IPS-20b (cell line): ENCODE data around the gene PRKAG1.

Experiments used
- H3K27ac ChIP-seq: one replicate; pipeline ENCODE4 v1.5.1; 2013; ENCODE audit warnings: low read length
- H3K27me3 ChIP-seq: 2 replicates; pipeline ENCODE4 v1.6.1; 2013; ENCODE audit warnings: mild to moderate bottlenecking, low read length, inconsistent platforms; ENCODE audit not compliant: insufficient read depth
- H3K36me3 ChIP-seq: 2 replicates; pipeline ENCODE4 v1.6.1; 2013; ENCODE audit warnings: low read depth, mild to moderate bottlenecking, inconsistent platforms, low read length, moderate library complexity; ENCODE audit not compliant: insufficient read depth
- H3K4me1 ChIP-seq: 2 replicates; pipeline ENCODE4 v1.6.1; 2013; ENCODE audit warnings: mild to moderate bottlenecking, control low read depth, inconsistent platforms, low read length, moderate library complexity; ENCODE audit not compliant: insufficient read depth
- H3K4me3 ChIP-seq: 2 replicates; pipeline ENCODE4 v1.5.1; 2013; ENCODE audit warnings: mild to moderate bottlenecking, low read length, inconsistent platforms
- H3K9ac ChIP-seq: 2 replicates; pipeline ENCODE4 v1.6.1; 2013; ENCODE audit warnings: low read depth, mild to moderate bottlenecking, inconsistent platforms, low read length, moderate library complexity
- H3K9me3 ChIP-seq: 2 replicates; pipeline ENCODE4 v1.6.1; 2013; ENCODE audit warnings: mild to moderate bottlenecking, low read depth, low read length, inconsistent platforms; ENCODE audit not compliant: insufficient read depth

Gene PRKAG1

DNA sequence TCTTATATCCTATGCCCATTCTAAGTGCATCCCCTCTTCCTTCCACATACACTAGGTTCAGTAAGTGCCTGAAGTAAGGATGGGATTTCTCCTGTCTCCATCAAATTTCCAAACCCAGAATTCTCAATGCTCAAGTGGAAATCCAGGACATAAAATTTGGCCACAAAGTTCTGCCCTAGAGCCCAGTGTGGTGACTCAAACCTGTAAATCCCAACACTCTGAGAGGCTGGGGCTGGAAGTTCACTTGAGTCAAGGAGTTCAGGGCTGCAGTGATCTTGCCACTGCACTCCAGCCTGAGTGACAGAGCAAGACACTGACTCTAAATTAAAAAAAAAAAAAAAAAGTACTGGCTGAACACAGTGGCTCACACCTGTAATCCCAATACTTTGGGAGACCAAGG is 56.8 kb downstream of the PRKAG1 start:
- no peaks in the 10 kb centered on the region for H3K36me3 ChIP-seq
- peaks cover 14% of the 10 kb centered on the region for H3K27me3 ChIP-seq
- no peak overlapping the region for H3K27ac ChIP-seq

GRCh38 chr12:48961331-48961730 is 57.2 kb downstream of the PRKAG1 start:
- H3K4me1 ChIP-seq: peaks cover 20% of the 10 kb centered on the region
- no peak overlapping the region for H3K27ac ChIP-seq
- no peaks in the 10 kb centered on the region for H3K36me3 ChIP-seq
- no peak overlapping the region; the same call in 1 of the 2 replicates for H3K9ac ChIP-seq
- H3K27me3 ChIP-seq: peaks cover 9% of the 10 kb centered on the region; the same call in 1 of the 2 replicates
- no peaks in the 10 kb centered on the region for H3K9me3 ChIP-seq
- H3K4me3 ChIP-seq: no peak overlapping the region

More for the DNA sequence above, 56.8 kb downstream of the PRKAG1 start:
- no peak overlapping the region for H3K9ac ChIP-seq
- H3K9me3 ChIP-seq: no peaks in the 10 kb centered on the region
- no peak overlapping the region for H3K4me3 ChIP-seq
- peaks cover 20% of the 10 kb centered on the region for H3K4me1 ChIP-seq

DNA sequence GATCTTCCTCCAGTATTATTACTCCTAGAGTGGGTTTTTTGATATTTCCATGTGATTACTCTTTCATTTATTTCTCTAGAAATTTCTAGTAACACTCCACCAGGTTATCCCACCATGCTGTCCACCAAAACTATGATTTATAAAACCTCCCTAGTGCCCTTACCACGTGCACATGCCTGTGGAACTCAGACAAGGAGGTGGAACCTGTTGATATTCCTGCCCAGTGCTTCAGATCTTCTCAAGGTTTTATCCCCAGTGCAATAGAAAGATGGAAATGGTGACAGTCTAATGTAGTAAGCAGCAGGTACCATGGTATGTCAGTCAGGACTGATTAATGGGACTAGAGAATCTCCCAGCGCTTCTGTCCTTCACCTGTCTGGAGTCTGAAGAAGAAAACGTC is 57.7 kb downstream of the PRKAG1 start:
- Histone ChIP-seq H3K27me3 (peaks cover 4% of the 10 kb centered on the region; the same call in 1 of the 2 replicates), H3K36me3 (peaks cover under 1% of the 10 kb centered on the region; the same call in 1 of the 2 replicates), H3K4me3 (no peak overlapping the region), H3K4me1 (peaks cover 18% of the 10 kb centered on the region), H3K9ac (no peak overlapping the region), H3K27ac (no peak overlapping the region), H3K9me3 (no peaks in the 10 kb centered on the region)

- Histone ChIP-seq H3K27ac (peak overlapping the region; percentile 66), H3K27me3 (no peaks in the 10 kb centered on the region), H3K9me3 (no peaks in the 10 kb centered on the region), H3K4me3 (peak overlapping the region; percentile 83), H3K36me3 (peaks cover 28% of the 10 kb centered on the region), H3K9ac (peak overlapping the region; percentile 94), H3K4me1 (peaks cover 14% of the 10 kb centered on the region; the same call in 1 of the 2 replicates)
Measured at GRCh38 chr12:48958049-48958388, 60.6 kb downstream of the PRKAG1 start.

GRCh38 chr12:48957141-48958048 is 61.2 kb downstream of the PRKAG1 start, which contains the start of gene ARF3:
Gene ARF3, minus strand, starts transcription at chr12:48957487. Its CDS starts 16,392 bp downstream, at chr12:48941095.
- no peaks in the 10 kb centered on the region for H3K9me3 ChIP-seq
- peak within 1 kb of the TSS; percentile 83 for H3K4me3 ChIP-seq
- peaks cover 34% of the 10 kb centered on the region for H3K36me3 ChIP-seq
- no peaks in the 10 kb centered on the region for H3K27me3 ChIP-seq
- peak within 1 kb of the TSS; percentile 79 for H3K27ac ChIP-seq
- H3K9ac ChIP-seq: peak within 1 kb of the TSS; percentile 94
- H3K4me1 ChIP-seq: peaks cover 14% of the 10 kb centered on the region; the same call in 1 of the 2 replicates

- Histone ChIP-seq H3K9ac (peak overlapping the region; percentile 94), H3K27me3 (no peaks in the 10 kb centered on the region), H3K36me3 (peaks cover 40% of the 10 kb centered on the region), H3K9me3 (no peaks in the 10 kb centered on the region), H3K4me1 (peaks cover 14% of the 10 kb centered on the region; the same call in 1 of the 2 replicates), H3K27ac (peak overlapping the region; percentile 79), H3K4me3 (peak overlapping the region; percentile 83)
Measured at GRCh38 chr12:48956279-48957140, 62.1 kb downstream of the PRKAG1 start.

DNA sequence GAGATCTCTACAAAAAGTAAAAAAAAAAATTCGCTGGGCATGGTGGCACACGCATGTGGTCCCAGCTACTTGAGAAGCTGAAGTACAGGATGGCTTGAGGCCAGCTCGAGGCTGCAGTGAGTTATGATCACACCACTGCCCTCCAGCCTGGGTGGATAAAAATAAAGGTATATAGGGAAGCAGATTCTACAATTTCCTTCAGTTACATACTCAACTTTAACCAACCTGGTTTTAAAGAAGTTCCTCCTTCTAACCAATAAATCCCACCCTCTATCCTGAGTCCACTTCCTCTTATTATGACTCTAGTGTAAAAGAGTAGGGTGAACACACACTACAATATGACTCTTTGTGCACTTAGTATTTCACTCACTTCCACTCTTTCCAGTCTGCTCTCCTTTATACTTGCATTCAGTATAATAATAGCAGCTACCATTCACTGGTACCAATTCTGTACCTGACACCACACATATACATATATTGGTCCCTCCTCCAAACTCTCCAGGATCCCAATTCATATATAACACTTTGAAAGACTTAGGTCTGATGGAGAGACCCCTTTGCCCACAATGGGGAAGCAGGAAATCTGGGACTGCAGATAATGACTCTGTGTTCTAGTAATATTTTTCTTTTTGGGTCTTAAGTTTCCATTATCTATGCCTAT is 63.6 kb downstream of the PRKAG1 start:
- H3K9ac ChIP-seq: no peak overlapping the region
- peaks cover 14% of the 10 kb centered on the region; the same call in 1 of the 2 replicates for H3K4me1 ChIP-seq

DNA sequence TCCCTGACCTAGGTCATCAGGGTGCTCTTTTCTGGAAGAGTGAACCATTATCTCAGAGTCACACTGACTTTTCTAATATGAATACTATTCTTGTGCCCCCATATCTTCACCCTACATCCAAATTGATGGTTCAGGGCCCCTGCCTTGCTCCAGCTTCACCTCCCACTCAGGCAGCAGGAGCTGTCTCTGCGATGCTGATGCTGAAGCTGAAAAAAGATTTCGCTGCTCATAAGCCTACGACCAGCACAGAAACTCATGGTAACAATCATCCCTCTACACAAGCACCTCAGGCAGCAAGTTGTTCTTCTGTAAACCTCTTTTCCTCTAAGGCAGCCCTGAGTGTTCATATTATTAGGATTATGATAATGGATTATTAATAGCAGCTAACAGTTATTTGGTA is 64.5 kb downstream of the PRKAG1 start:
- H3K9me3 ChIP-seq: no peaks in the 10 kb centered on the region
- H3K9ac ChIP-seq: no peak overlapping the region
- H3K36me3 ChIP-seq: peaks cover 53% of the 10 kb centered on the region
- H3K27ac ChIP-seq: no peak overlapping the region
- peaks cover 14% of the 10 kb centered on the region; the same call in 1 of the 2 replicates for H3K4me1 ChIP-seq
- H3K4me3 ChIP-seq: no peak overlapping the region
- no peaks in the 10 kb centered on the region for H3K27me3 ChIP-seq

More for the DNA sequence above, 63.6 kb downstream of the PRKAG1 start:
- Histone ChIP-seq H3K36me3 (peaks cover 46% of the 10 kb centered on the region), H3K27ac (no peak overlapping the region), H3K27me3 (no peaks in the 10 kb centered on the region), H3K9me3 (no peaks in the 10 kb centered on the region), H3K4me3 (peak overlapping the region; percentile 83; the same call in 1 of the 2 replicates)

DNA sequence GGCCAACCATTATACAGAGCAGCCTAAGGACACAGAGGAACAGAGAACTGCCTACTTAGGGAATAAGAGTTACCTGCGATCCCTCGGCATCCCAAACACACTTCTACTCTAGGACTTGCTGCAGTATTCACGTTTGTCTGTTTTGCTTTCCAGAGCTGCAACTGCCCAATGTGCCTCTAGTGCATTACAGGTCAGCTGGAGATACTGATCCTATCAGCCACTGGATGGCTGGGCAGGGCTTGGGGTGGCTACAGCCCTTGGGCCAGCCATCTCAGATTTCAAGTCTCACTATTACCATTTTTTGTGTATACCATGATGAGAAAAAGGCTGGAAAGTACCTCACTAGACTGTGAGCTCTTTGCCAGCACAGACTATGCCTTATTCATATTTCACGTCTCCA is 65.9 kb downstream of the PRKAG1 start:
- no peak overlapping the region for H3K9ac ChIP-seq
- H3K36me3 ChIP-seq: peaks cover 58% of the 10 kb centered on the region
- peaks cover 10% of the 10 kb centered on the region; the same call in 1 of the 2 replicates for H3K4me1 ChIP-seq
- no peak overlapping the region for H3K27ac ChIP-seq
- no peak overlapping the region for H3K4me3 ChIP-seq
- H3K27me3 ChIP-seq: no peaks in the 10 kb centered on the region
- H3K9me3 ChIP-seq: no peaks in the 10 kb centered on the region
